Measurements from ENCODE around the gene ELOVL5.
"Not testable (repeated sequence)": the region's sequence is repeated elsewhere in the genome, so short reads cannot be mapped to it uniquely, and the experiment has no call there.

Gene ELOVL5

DNA sequence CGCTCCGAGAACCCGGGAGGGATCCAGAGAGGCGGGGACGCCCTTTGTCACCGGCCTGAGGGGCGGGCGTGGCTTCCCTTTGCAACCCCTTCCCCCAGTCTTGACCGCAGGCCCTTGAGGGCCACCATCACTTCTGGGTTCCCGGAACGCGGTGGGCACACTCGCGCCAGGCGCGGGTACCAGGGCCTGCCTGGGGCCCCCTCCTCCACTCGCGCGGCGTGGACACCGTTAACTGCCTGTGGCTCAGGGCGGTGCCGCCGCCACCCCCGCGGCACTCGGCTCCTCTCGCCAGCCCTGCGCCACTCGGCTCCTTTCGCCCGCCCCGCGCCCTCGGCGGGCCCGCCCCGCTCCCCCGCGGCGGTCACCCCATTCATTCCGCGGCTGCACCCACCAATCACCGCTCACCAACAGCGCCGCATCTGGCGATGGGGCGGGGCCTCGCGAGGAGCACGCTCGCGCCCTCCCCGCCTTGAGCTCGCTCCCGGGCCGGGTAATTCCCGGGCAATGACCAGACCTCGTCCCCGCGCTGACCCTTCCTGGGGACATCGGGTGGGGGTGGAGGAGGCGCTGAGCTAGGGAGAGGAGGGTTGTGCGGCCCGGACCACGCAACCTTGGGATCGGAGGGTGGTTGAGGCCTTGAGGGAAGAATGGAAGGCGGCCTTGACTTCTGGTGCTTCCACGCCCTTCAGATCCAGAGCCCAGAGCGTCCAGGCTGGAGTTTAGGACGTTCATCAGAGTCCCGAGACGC is 10.5 kb upstream of the ELOVL5 start:
- DNase-seq = peak; percentile 80

DNA sequence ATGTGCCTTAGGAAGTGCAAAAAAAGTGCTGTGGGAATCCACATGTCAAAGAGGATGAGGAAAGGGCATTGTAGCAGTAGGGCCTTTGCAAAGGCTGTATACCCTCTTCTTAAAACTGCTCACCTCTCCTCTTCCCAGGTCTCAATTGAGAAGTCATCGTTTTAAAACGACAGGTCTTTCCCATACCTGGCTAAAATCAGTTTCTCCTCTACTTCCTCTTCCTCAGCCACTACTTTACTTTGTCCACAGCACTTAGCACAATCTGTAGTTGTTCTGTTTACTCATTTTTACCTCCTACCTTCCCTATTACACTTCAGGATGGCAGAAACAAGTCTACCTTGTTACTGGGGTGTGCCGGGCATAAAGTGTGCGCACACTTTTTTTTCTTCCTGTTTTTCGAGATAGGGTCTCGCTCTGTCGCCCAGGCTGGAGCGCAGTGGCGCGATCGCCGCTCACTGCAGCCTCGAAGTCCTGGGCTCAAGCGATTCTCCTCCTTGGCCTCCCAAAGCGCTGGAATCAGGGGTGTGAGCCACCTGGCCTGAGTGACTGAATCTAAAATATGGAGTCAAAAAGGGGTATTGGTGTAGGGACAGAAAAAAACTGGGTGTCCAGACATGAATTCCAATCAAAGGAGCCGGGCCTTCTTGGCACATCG is 9.8 kb upstream of the ELOVL5 start:
- DNase-seq = no peak

DNA sequence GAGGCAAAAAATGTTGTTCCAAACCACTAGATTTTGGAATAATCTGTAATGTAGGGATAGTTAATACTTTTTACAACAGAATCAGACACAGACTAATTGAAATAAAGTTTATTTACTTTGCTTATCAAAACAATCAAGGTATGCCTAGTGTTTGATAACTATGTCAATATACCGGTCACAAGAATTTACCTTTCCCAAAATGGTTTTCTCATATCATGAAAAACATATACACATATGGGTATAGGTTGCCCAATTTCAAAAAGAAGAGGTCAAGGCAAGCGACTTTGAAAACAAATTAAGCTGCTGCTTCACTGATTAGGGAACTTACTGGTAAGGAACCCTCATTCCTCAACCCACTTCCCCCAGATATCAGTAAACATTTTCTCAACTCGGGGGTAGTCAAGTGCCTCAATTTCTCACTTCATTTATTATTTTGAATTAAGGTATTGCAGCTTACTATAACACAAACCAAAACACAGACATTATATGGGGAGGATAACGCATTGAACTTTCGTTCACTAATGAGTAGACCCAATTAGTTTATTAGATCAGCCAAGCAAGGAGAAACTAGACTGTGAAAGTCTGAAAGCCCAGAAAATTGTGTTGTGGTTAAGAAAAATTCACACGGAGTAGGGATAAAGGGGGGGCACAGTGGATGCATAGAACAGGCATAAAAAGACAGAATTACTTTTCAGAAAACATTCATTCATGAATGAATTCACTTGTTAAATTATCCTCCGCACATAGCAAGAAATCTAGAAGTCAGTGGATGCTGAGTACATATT is 9.0 kb upstream of the ELOVL5 start:
- no peak for DNase-seq

DNA sequence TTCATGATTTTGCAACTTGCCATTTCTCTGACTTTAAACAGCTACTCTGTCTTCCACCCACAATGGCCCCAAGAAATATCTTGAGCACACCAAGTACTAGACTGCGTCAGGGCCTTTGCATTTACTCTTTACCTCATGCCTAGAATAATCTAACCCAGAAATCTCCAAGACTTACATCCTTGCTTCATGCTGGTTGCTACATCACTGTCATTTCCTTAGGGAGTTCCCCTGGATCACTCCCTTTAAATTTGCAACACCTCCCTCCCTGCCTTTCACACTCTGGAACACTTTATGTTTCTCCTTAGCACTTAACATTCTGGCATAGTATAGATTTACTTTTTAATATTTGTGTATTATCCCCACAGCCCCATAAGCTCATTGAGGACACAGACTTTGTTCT is 4.9 kb upstream of the ELOVL5 start:
- no peak for DNase-seq

DNA sequence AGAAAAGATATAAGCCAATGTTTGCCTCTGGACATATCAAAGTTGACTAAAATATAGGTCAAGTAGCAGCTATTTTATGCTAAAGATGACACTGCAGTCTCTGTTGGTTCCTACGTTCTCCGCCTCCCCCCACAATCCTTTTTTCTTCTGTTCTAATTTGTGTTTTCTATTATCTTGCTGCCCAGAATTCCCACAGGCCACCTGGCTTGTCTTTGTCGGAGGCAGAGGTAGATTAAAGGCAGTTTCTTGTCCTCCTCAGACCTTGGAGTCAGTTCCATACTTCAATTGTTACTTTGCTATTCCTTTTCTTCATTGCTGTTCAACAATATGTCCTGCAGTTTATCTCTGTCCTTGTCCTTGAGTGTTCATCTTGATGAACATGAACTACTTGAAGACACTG is 3.6 kb upstream of the ELOVL5 start:
- DNase-seq = no peak

DNA sequence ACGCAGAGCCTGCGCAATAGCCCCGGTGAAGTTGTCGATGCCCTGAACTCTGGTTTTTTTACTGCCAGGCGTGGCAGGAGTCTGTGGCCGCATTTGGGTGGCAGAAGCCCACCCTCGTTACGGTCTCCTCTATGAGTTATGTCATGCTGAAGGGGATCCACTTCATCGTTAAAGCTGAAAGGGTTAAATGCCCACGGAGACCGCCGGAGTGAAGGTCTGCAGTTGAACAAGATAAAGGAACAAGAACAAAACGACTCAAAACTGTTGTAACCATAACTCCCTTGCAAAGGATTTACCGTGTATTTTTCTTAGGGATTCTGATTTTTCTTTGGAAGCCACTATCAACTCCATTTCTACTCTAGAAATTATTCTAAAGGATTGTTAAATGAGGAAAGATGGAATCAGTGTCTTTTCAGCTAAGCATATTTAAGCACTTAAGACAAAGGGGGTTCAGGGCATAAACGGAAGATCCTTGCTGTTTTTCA is 501 bp upstream of the ELOVL5 start:
- DNase-seq = no peak

DNA sequence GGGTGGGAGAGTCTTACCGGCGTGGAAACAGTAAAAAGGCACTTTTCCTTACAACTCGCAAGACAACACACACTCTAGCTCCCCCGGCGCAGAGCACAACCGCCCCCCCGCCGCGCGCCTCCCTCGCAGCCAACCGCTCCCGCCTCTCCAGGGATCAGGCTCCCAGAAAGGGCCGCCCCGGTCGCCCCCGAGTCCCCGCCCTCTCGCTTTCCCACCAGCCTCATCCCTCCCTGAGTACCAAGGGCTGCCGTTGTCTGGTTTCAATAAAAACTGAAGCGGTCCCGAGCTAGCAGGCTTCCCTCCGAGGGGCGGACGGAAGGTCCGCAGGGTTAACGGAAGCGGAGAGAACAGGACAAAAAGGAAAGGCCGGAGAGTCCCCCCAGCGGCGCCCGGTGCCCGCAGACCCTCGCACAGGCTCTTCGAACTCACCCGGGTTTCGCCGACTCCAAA is 804 bp downstream of the ELOVL5 start:
- DNase-seq = no peak

DNA sequence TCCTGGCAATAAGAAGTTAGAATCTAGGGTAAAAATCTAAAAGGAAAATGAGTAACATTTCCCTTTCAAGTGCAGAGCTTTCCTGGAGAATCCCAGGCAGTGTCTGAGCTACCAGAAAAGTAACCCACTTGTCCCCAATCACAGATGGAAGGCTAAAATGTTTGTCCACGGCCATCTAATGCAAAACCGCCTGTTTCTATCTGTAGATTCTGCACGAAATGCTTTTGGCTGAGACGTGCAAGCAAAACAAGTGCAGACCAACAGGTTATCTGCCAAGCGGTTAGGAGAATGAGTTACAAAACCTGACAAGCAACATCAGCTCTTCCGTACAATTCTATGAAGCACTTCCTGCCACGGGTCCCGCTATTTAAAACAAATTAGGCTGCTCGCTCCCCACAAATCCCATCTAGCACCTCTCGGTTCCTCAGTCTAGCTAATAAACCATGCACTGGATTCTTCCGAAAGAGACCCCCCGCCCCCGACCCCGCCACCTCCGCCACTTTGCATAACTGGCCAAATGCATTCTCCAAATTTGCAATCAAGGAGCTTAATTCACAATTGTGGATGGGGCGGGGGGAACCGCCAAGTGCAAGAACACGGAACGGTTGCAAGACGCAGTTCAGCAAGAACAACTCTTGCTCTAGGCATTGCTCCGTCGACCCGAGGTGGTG is 1.4 kb downstream of the ELOVL5 start:
- DNase-seq = no peak

DNA sequence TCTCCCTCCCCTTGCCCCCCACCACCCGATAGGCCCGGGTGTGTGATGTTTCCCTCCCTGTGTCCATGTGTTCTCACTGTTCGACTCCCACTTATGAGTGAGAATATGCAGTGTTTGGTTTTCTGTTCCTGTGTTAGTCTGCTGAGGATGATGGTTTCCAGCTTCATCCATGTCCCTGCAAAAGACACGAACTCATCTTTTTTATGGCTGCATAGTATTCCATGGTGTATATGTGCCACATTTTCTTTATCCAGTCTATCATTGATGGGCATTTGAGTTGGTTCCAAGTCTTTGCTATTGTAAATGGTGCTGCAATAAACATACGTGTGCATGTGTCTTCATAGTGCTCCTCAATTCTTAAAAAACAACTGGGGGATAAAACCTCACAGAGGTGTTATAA is 2.7 kb downstream of the ELOVL5 start:
- DNase-seq = not testable (repeated sequence)

DNA sequence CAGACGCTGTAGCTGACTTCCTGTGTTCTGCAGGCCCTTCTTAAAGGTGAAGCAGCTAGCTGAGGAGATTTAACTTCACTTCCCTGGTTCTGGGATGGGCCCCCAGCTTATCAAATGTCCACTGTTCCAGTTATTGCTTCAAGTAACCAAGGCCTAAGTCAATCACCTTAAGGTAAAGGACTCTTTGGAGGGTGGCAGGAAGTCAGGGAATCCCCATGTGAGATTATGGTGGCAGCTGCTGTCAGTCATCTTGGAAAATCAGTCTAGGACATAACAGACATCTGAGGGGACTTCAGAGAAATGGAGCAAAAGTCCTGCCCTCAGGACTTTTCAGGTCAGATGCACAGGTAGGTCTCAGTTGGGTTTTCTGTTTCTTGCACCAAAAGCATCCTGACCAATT is 3.8 kb downstream of the ELOVL5 start:
- DNase-seq = no peak

DNA sequence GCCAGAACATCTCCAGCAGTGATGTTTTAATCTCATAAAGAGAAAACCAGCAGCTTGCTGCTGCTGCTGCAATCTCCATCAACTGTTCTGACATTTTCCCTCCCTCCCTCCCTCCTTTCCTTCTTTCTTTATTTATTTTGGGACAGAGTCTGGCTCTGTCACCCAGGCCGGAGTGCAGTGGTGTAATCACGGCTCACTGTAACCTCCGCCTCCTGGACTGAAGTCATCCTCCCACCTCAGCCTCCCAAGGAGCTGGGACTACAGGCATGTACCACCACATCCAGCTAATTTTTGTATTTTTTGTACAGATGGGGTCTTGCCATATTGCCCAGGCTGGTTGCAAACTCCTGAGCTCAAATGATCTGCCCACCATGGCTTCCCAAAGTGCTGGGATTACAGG is 5.7 kb downstream of the ELOVL5 start:
- DNase-seq = no peak

DNA sequence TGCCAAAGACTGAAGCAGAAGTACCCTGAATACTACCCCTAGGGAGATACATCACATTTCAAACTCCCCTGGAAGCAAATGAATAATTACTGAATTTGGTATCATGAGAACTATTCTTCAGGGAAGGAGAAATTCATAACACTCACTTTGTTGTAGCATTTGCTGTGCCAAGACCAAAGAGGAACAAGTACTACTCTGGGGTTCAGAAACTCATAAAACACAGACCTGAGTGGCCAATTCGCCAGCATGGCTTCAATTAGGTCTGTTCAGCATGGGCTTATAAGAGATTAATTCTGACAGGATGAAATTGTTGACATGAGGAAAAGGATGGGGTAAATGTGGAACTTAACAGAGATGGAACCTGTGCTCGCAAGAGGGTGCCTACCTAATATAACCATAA is 6.5 kb downstream of the ELOVL5 start:
- DNase-seq = no peak

DNA sequence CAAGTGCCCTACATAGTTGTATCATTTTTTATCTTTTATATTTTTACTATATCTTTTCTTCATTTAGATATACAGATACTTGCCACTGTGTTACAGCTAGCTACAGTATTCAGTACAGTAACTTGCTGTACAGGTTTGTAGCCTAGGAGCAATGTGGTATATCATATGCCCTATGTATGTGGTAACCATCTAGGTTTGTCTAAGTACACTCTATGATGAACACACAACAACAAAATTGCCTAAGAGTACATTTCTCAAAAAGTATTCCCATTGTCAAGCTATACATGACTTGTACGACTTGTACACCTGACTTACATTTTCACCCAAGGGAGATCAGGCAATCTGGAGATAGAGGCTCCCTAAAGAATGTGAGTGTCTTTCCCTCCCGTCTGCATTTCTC is 8.2 kb downstream of the ELOVL5 start:
- DNase-seq = no peak

DNA sequence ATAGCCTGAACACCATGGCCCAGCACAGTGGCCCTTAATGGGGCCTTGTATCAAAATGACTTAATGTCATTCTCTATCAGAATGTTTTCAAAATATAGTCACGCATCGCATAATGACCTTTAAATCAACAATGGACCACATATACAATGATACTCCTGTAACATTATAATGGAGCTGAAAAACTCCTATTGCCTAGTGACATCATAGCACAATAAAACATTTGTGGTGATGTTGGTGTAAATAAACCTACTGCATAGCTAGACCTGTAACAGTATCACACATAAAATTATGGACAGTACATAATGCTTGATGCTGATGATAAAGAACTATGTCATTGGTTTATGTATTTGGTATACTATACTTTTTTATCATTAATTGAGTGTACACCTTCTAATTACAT is 9.3 kb downstream of the ELOVL5 start:
- DNase-seq = no peak

DNA sequence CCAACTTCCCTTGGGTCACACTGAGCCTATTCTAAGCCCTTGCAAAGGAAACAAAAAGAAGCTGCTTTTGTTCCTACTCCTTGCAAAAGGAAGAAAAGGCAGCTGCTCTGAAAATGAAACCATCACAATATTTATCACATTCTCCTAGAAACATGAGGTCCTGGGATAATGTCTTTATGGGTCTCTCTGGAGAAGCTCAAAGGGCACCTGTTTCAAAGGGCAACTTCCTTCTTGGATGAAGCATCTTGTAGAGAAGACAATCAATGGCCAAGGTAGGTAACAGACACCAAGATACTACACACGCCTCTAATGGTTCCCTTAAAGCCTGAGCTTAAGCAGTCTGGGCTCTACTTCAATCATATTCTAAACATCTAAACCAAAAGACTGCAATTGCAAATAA is 10.4 kb downstream of the ELOVL5 start:
- no peak for DNase-seq

DNA sequence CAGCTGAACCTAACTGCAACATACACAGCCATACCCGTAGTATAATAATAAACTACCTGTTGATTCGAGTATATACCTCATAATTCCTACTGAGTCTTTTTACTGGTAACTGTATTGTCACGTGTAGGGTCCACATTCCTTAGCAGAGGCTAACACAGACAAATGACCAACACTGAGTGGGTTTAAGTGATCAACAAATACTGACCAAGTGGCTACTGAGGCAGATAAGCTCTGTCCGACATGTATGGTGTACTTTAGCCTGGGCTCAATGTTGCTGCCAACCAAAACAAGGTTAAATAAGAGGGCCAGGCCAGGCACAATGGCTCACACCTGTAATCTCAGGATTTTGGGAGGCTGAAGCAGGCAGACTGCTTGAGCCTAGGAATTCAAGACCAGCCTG is 12.7 kb downstream of the ELOVL5 start:
- DNase-seq = no peak

DNA sequence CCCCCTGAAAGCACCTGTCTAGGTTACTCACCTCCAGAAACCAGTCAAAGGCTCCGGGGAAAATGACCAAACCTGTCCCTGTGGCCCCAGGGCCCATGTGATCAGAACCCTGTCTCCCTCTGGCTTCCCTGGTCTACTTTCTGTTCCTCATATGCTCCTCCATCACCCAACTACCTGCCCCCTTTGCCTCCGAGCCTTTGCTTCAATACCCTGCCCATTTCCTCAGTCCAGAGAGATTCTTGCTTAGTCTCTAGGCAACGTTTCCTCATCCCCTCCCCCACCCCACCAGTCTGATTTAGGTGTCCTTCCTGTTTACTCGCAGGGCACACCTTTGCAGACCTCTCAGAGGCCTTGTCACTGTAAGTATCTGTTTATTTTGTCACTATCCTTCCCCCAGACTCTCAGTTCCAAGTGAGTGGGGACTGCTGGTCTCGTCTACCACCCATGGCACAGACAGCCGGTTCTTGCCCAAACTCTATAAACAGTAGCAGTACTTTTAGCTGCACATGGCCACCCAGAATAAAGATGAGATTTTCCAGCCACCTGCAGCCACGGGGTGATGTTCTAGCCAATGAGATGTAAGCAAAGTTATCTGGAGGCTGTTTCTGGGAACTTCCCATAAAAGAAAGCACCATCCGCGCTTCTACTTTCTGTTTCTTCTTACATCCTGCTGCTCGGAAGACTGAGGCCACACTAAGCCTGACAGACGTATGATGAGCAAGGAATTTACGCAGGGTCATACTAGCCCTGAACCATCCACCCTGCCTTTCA is 13.3 kb downstream of the ELOVL5 start:
- peak; percentile 49 for DNase-seq

DNA sequence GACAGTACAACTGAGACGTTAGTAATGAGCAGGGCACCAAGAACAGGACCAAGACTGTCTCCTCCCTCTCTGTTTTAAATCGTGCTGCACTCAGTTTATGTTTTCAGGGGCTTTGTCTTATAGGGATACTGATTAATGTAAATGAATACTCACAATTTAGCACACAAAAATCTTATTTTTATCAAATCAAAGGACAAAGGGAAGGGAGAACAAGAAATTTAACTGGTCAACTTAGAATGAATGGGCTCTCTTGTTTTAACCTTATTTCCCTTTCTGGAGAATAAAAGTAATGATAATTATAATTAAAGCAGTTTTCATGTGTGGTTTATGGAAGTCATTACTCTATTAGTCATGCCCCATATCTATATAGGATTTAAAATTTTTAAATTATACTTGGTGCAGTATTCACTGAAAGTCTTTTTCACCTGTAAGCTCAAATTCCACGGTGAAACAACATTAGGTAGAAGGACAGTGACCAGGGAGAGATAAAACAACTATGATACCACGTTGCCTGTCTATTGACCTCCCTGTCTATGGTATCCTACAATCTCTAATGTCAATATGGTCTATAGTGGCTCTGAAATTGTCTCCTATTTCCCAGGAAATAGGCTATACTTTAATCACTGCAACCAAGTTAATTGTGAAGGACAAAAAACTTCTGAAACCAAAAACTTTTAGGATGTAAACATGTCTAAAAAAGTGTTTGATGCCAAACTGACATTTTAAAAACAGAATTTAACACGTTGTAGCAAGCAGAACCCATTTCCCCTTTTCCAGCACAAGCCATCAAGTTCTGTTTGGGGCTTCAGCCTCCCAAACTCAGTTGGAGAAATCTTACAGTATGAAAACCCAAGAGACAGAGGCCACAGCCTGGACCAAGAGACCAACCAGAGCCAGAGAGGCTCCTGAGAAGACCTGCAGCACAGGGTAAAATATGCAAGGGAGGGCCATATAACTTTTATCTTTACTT is 15.0 kb downstream of the ELOVL5 start:
- no peak for DNase-seq

DNA sequence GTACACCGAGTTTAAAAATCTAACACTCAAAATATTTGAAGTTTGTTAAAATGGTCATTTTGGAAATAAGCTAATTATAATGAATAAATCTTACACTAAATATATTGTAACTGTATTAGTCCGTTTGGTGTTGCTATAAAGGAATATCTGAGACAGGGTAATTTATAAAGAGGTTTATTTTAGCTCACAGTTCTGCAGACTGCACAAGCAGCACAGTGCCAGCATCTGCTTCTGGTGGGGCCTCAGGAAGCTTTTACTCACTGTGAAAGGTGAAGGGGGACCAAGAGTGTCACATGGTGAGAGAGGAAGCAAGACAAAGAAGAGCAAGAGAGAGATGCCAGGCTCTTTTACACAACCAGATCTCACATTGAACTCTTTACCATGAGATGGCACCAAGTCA is 17.1 kb downstream of the ELOVL5 start:
- DNase-seq = no peak

DNA sequence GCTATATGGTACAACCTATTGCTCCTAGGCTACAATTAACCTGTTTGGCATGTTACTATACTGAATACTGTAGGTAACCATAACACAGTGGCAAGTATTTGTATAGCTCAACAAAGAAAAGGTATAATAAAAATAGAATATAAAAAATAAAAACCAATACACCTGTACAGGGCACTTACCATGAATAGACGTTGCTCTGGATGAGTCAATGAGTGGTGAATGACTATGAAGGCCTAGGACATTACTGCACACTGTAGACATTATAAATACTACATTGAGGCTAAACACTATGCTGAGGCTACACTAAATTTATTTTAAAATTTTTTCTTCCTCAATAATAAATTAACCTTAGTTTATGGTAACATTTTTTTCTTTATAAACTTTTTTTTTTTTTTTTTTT is 18.6 kb downstream of the ELOVL5 start:
- DNase-seq = no peak

DNA sequence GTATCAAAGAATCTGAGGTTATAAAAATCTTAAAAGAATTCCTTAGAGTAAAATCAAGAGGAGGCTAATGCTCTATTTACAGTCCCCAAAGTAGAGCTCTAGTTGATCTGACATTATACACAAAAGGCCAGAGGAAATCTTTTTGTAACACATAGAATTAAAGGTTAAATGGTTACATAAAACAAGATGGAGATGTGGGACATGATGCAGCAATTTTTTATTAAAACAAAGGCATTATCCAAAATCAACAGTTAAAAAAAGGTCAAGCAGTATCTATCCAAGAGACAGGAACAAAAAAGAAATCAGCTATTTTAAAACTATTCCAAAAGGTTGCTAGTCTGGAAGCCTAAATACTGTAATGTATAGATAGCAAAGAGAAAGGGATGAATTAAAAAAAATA is 20.4 kb downstream of the ELOVL5 start:
- DNase-seq = no peak

All from activated CD4-positive, alpha-beta T cell treated with anti-CD3 and anti-CD28 coated beads for 1 hour (primary cell).